Measurements from ENCODE around the gene NEUROD6. TPM values are rescaled to one million over a fixed set of nuclear protein-coding genes. Genes with fewer than 3 reads are reported as not detected.
A peak's percentile ranks its signal among the peaks of the same experiment; 100 is the strongest.

Gene NEUROD6
- not detected for total RNA-seq (ENCODE audit: unreplicated experiment)
- long read RNA-seq = 0 reads

- no peak for DNase-seq (ENCODE audit: low spot score)
- Mint-ChIP-seq H3K27me3 (ENCODE audit: unreplicated experiment) (peaks cover 1% of the 10 kb centered on the region), H3K4me3 (ENCODE audit: unreplicated experiment) (no peak within 1 kb of the TSS), H3K4me1 (ENCODE audit: unreplicated experiment) (peaks cover 7% of the 10 kb centered on the region), H3K27ac (ENCODE audit: unreplicated experiment) (no peak within 1 kb of the TSS), H3K9me3 (ENCODE audit: unreplicated experiment) (no peaks in the 10 kb centered on the region), H3K36me3 (ENCODE audit: low read depth, unreplicated experiment) (no peaks in the 10 kb centered on the region)
- TF ChIP-seq CTCF (IDR thresholded peaks at IDR 0.05; ENCODE audit: unreplicated experiment) = no peak
Measured at GRCh38 chr7:31340603-31341002, at the start of gene NEUROD6. NEUROD6 (minus strand) TSS chr7:31340726; CDS start chr7:31339268, 1,458 bp downstream.

GRCh38 chr7:31384466-31384865 is 43.9 kb upstream of the NEUROD6 start:
- no peaks in the 10 kb centered on the region for H3K4me1 Mint-ChIP-seq (ENCODE audit: unreplicated experiment)
- TF ChIP-seq CTCF (IDR thresholded peaks at IDR 0.05; ENCODE audit: unreplicated experiment) = no peak
- DNase-seq (ENCODE audit: low spot score) = no peak
- H3K27me3 Mint-ChIP-seq (ENCODE audit: unreplicated experiment) = no peaks in the 10 kb centered on the region
- no peak overlapping the region for H3K4me3 Mint-ChIP-seq (ENCODE audit: unreplicated experiment)
- no peak overlapping the region for H3K27ac Mint-ChIP-seq (ENCODE audit: unreplicated experiment)
- no peaks in the 10 kb centered on the region for H3K36me3 Mint-ChIP-seq (ENCODE audit: low read depth, unreplicated experiment)
- H3K9me3 Mint-ChIP-seq (ENCODE audit: unreplicated experiment) = no peaks in the 10 kb centered on the region

- Mint-ChIP-seq H3K27ac (ENCODE audit: unreplicated experiment) (no peak overlapping the region), H3K27me3 (ENCODE audit: unreplicated experiment) (no peaks in the 10 kb centered on the region)
Measured at GRCh38 chr7:31382722-31383121, 42.2 kb upstream of the NEUROD6 start.

GRCh38 chr7:31373337-31374289 is 33.1 kb upstream of the NEUROD6 start:
- peaks cover 2% of the 10 kb centered on the region for H3K27me3 Mint-ChIP-seq (ENCODE audit: unreplicated experiment)
- DNase-seq (ENCODE audit: low spot score) = peak; percentile 67
- H3K9me3 Mint-ChIP-seq (ENCODE audit: unreplicated experiment) = no peaks in the 10 kb centered on the region
- H3K4me1 Mint-ChIP-seq (ENCODE audit: unreplicated experiment) = peaks cover 9% of the 10 kb centered on the region
- H3K4me3 Mint-ChIP-seq (ENCODE audit: unreplicated experiment) = no peak overlapping the region
- H3K27ac Mint-ChIP-seq (ENCODE audit: unreplicated experiment) = no peak overlapping the region
- peak; percentile 74 for TF ChIP-seq CTCF (IDR thresholded peaks at IDR 0.05; ENCODE audit: unreplicated experiment)
- no peaks in the 10 kb centered on the region for H3K36me3 Mint-ChIP-seq (ENCODE audit: low read depth, unreplicated experiment)

More at GRCh38 chr7:31382722-31383121, 42.2 kb upstream of the NEUROD6 start:
- TF ChIP-seq CTCF (IDR thresholded peaks at IDR 0.05; ENCODE audit: unreplicated experiment) = no peak
- H3K4me1 Mint-ChIP-seq (ENCODE audit: unreplicated experiment) = no peaks in the 10 kb centered on the region
- no peaks in the 10 kb centered on the region for H3K36me3 Mint-ChIP-seq (ENCODE audit: low read depth, unreplicated experiment)
- H3K4me3 Mint-ChIP-seq (ENCODE audit: unreplicated experiment) = no peak overlapping the region
- no peaks in the 10 kb centered on the region for H3K9me3 Mint-ChIP-seq (ENCODE audit: unreplicated experiment)
- no peak for DNase-seq (ENCODE audit: low spot score)
